ENCODE results near the gene LMCD1. TPM values are rescaled to one million over a fixed set of nuclear protein-coding genes. Genes with fewer than 3 reads are reported as not detected.

LMCD1 gene
- total and polyA plus RNA-seq, 2 donors (not counting 1 experiment from before 2014, with no cell fraction given) = 1.4 to 4.9 TPM

GRCh38 chr3:8485141-8485870 is 16.3 kb upstream of the LMCD1 start:
- ChIA-PET POLR2A (no interaction called here), CTCF (no interaction called here)
- Histone ChIP-seq H3K27me3 (replicated peaks in 1 of 4; ENCODE audit: control extremely low read depth in 1 of 4, control insufficient read depth in 3 of 4, insufficient read depth in 4 of 4, low read length in 3 of 4) (no peaks in the 10 kb centered on the region), H3K9ac (ENCODE audit: low read length) (no peak overlapping the region), H3K36me3 (replicated peaks in 1 of 2; ENCODE audit: control extremely low read depth in 1 of 2, control insufficient read depth in 1 of 2, extremely low read depth in 1 of 2, insufficient read depth in 2 of 2, low read length in 1 of 2) (no peaks in the 10 kb centered on the region), H3K79me2 (ENCODE audit: control insufficient read depth, insufficient read depth, low read length) (no peaks in the 10 kb centered on the region), H2AFZ (ENCODE audit: insufficient read depth, low read depth, low read length, poor library complexity, severe bottlenecking) (no peak overlapping the region), H3K4me2 (replicated peaks; ENCODE audit: low read depth, low read length, poor library complexity, severe bottlenecking) (no peak overlapping the region), H3K27ac (ENCODE audit: low read length in 2 of 2) (no peak overlapping the region), H3K9me3 (ENCODE audit: control extremely low read depth in 1 of 3, control insufficient read depth in 2 of 3, insufficient read depth in 1 of 3, low read length in 2 of 3) (peaks cover 0 to 4% (median 0%) of the 10 kb centered on the region in 3 donors), H3K4me1 (ENCODE audit: control insufficient read depth in 2 of 2, insufficient read depth in 2 of 2, low read length in 2 of 2) (no peaks in the 10 kb centered on the region), H3K4me3 (ENCODE audit: control extremely low read depth in 1 of 5, extremely low read depth in 1 of 5, insufficient read depth in 1 of 5, low read depth in 2 of 5, low read length in 4 of 5) (no peak overlapping the region), H4K20me1 (ENCODE audit: control insufficient read depth, insufficient read depth, low read length, poor library complexity, severe bottlenecking) (no peaks in the 10 kb centered on the region)
- no CpG with 5 or more reads among the region's 3 CpGs for WGBS (ENCODE audit: insufficient coverage)
- intact Hi-C loops (cut with micrococcal nuclease) = no loop called here
- H3K27ac Mint-ChIP-seq = no peak overlapping the region
- ATAC-seq (ENCODE audit: low read depth) (no peak), DNase-seq (no peak)
- no peaks in the 10 kb centered on the region for H3K9me3 Mint-ChIP-seq (ENCODE audit: insufficient read depth)
- no peak overlapping the region for H3K4me3 Mint-ChIP-seq
- H3K27me3 Mint-ChIP-seq = no peaks in the 10 kb centered on the region
- TF ChIP-seq CTCF (IDR thresholded peaks at IDR 0.05) (no peak), EZH2 (IDR thresholded peaks at IDR 0.05; ENCODE audit: borderline replicate concordance, insufficient read depth, low read depth, low read length, poor library complexity, severe bottlenecking) (no peak)
- H3K4me1 Mint-ChIP-seq = no peaks in the 10 kb centered on the region

GRCh38 chr3:8485943-8486342 is 15.7 kb upstream of the LMCD1 start:
- TF ChIP-seq CTCF (IDR thresholded peaks at IDR 0.05) (no peak), EZH2 (IDR thresholded peaks at IDR 0.05; ENCODE audit: borderline replicate concordance, insufficient read depth, low read depth, low read length, poor library complexity, severe bottlenecking) (no peak)
- no peak for ATAC-seq (ENCODE audit: low read depth)
- Mint-ChIP-seq H3K9me3 (ENCODE audit: insufficient read depth) (no peaks in the 10 kb centered on the region), H3K27ac (no peak overlapping the region), H3K27me3 (no peaks in the 10 kb centered on the region), H3K4me1 (no peaks in the 10 kb centered on the region), H3K4me3 (no peak overlapping the region)
- no peak overlapping the region for H3K9ac ChIP-seq (ENCODE audit: low read length)
- intact Hi-C loops (cut with micrococcal nuclease) = no loop called here
- H4K20me1 ChIP-seq (ENCODE audit: control insufficient read depth, insufficient read depth, low read length, poor library complexity, severe bottlenecking) = no peaks in the 10 kb centered on the region
- no CpG with 5 or more reads among the region's 3 CpGs for WGBS (ENCODE audit: insufficient coverage)
- ChIA-PET POLR2A (no interaction called here), CTCF (no interaction called here)
- H3K27ac ChIP-seq (ENCODE audit: low read length in 2 of 2) = no peak overlapping the region
- no peaks in the 10 kb centered on the region for H3K79me2 ChIP-seq (ENCODE audit: control insufficient read depth, insufficient read depth, low read length)
- no peak overlapping the region for H3K4me2 ChIP-seq (replicated peaks; ENCODE audit: low read depth, low read length, poor library complexity, severe bottlenecking)
- H2AFZ ChIP-seq (ENCODE audit: insufficient read depth, low read depth, low read length, poor library complexity, severe bottlenecking) = no peak overlapping the region
- H3K36me3 ChIP-seq (replicated peaks in 1 of 2; ENCODE audit: control extremely low read depth in 1 of 2, control insufficient read depth in 1 of 2, extremely low read depth in 1 of 2, insufficient read depth in 2 of 2, low read length in 1 of 2) = no peaks in the 10 kb centered on the region
- peaks cover 0 to 4% (median 0%) of the 10 kb centered on the region in 3 donors for H3K9me3 ChIP-seq (ENCODE audit: control extremely low read depth in 1 of 3, control insufficient read depth in 2 of 3, insufficient read depth in 1 of 3, low read length in 2 of 3)
- DNase-seq = no peak
- no peak overlapping the region for H3K4me3 ChIP-seq (ENCODE audit: control extremely low read depth in 1 of 5, extremely low read depth in 1 of 5, insufficient read depth in 1 of 5, low read depth in 2 of 5, low read length in 4 of 5)
- H3K4me1 ChIP-seq (ENCODE audit: control insufficient read depth in 2 of 2, insufficient read depth in 2 of 2, low read length in 2 of 2) = no peaks in the 10 kb centered on the region
- H3K27me3 ChIP-seq (replicated peaks in 1 of 4; ENCODE audit: control extremely low read depth in 1 of 4, control insufficient read depth in 3 of 4, insufficient read depth in 4 of 4, low read length in 3 of 4) = no peaks in the 10 kb centered on the region
